ENCODE results near the gene PSME4. TPM values are rescaled to one million over a fixed set of nuclear protein-coding genes. Genes with fewer than 3 reads are reported as not detected.

Gene PSME4
- total RNA-seq, 1 donor: 43.9 TPM

DNA sequence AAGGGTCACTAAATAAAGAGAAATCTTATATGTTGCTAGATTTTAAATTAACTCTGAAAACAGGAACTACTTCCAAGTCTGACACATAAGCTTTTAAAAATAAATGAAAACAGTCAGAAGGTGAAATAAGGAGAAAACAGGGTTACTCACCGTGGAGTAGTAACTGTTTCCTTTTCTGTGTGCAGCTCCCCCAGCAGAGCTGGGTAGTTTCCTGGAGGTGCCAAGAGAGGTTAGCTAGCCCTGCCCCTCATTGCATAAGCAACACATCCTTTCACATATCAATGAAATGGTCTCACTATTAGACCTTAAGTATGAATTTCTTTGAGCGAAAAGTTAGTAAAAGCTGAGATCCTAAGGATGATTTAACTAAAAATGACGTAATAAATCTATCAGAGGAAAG is 57.1 kb downstream of the PSME4 start:
- no peak overlapping the region for H3K4me3 ChIP-seq (ENCODE audit: low read depth, low read length)
- TF ChIP-seq, protein P1, sequence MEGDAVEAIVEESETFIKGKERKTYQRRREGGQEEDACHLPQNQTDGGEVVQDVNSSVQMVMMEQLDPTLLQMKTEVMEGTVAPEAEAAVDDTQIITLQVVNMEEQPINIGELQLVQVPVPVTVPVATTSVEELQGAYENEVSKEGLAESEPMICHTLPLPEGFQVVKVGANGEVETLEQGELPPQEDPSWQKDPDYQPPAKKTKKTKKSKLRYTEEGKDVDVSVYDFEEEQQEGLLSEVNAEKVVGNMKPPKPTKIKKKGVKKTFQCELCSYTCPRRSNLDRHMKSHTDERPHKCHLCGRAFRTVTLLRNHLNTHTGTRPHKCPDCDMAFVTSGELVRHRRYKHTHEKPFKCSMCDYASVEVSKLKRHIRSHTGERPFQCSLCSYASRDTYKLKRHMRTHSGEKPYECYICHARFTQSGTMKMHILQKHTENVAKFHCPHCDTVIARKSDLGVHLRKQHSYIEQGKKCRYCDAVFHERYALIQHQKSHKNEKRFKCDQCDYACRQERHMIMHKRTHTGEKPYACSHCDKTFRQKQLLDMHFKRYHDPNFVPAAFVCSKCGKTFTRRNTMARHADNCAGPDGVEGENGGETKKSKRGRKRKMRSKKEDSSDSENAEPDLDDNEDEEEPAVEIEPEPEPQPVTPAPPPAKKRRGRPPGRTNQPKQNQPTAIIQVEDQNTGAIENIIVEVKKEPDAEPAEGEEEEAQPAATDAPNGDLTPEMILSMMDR (IDR thresholded peaks at IDR 0.05; ENCODE audit: insufficient read depth, low read length): no peak
- DNase-seq (ENCODE audit: low read depth): peak; percentile 32

DNA sequence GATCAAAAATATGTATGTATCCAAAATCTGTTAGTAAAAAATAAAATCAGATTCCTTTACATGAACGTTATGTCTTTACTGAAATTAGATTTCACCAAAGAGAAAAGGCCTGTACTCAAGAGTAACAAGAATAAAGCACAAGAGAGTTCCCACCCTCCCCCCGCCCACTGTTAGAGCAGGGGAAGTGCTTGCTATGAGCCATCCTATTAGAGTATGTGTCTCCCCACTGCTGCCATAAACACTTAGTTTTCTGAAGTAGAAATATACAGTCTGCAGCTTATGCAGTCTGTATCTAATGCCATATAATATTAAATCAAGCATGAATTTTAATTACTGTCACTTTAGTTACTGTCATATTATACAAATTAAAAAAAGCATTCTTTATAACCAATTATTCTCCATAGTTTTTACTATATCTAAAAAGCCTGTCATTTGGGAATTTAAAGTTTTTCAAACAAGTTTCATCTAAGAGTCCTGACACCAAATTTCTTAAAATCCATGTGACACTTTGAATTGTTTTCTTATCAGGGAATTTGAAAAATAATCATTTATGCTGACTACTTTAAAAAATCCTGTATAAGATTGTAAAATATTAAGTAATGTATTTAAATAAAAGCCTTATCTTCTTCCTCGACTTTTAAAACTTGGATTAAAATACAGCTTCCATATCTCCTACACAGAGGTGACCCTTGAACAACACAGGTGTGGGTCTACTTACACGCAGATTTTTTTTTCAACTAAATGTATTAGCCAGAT is 59.2 kb downstream of the PSME4 start:
- no peak for DNase-seq (ENCODE audit: low read depth)
- TF ChIP-seq, protein P1 (IDR thresholded peaks at IDR 0.05; ENCODE audit: insufficient read depth, low read length): no peak
- H3K4me3 ChIP-seq (ENCODE audit: low read depth, low read length): no peak overlapping the region

GRCh38 chr2:53907582-53907981 is 63.2 kb downstream of the PSME4 start:
- H3K4me3 ChIP-seq (ENCODE audit: low read depth, low read length): no peak overlapping the region
- DNase-seq (ENCODE audit: low read depth): no peak
- TF ChIP-seq, protein P1 (IDR thresholded peaks at IDR 0.05; ENCODE audit: insufficient read depth, low read length): no peak

GRCh38 chr2:53905396-53905795 is 65.4 kb downstream of the PSME4 start:
- DNase-seq (ENCODE audit: low read depth): no peak
- H3K4me3 ChIP-seq (ENCODE audit: low read depth, low read length): no peak overlapping the region
- TF ChIP-seq, protein P1 (IDR thresholded peaks at IDR 0.05; ENCODE audit: insufficient read depth, low read length): no peak

- TF ChIP-seq, protein P1 (IDR thresholded peaks at IDR 0.05; ENCODE audit: insufficient read depth, low read length): no peak
- no peak for DNase-seq (ENCODE audit: low read depth)
- no peak overlapping the region for H3K4me3 ChIP-seq (ENCODE audit: low read depth, low read length)
Observed at GRCh38 chr2:53903011-53903410, 67.8 kb downstream of the PSME4 start.

DNA sequence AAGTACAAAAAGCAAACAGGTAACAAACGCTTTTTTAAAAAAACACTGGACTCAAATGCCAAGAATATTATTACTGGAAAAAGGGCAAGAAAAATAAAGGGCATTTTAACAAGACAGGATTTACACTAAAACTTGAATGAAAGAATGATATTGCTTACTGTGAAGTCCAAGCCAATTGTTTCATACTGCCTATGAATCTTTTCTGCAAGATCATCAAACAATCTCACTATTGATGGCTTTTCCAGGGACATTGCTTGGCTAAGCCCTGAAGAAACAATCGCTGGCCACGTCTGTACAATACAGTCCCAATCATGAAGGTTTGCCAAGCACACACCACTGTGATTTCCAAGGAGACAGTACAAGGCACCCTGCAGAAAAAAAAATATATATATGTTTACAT is 69.6 kb downstream of the PSME4 start:
- TF ChIP-seq, protein P1 (IDR thresholded peaks at IDR 0.05; ENCODE audit: insufficient read depth, low read length): no peak
- no peak overlapping the region for H3K4me3 ChIP-seq (ENCODE audit: low read depth, low read length)
- no peak for DNase-seq (ENCODE audit: low read depth)

GRCh38 chr2:53896864-53897263 is 73.9 kb downstream of the PSME4 start:
- peak; percentile 47 for DNase-seq (ENCODE audit: low read depth)
- H3K4me3 ChIP-seq (ENCODE audit: low read depth, low read length): no peak overlapping the region
- TF ChIP-seq, protein P1 (IDR thresholded peaks at IDR 0.05; ENCODE audit: insufficient read depth, low read length): no peak

Data from fibroblast of the aortic adventitia (primary cell).